BJ (cell line): Measurements from ENCODE around the gene TOMM7. TPM values are rescaled to one million over a fixed set of nuclear protein-coding genes. Genes with fewer than 3 reads are reported as not detected.

ENCODE experiments used
- CTCF ChIA-PET: fragments of 350-600 bp; formaldehyde crosslinking; extraction: SDS; loops from one replicate; lab custom pipeline; 2021; ENCODE audit warnings: antibody characterized with exemption, inconsistent platforms; lab: Yijun Ruan, JAX
- POLR2A ChIA-PET: fragments of 300-600 bp; sonication (Branson Sonifier 250); formaldehyde crosslinking; extraction: SDS; loops from one replicate; lab custom pipeline; 2021; ENCODE audit warnings: antibody characterized with exemption; lab: Charles Lee
- DNase-seq: peaks from one replicate; pipeline ENCODE4 v3.0.0-alpha.2; 2011; ENCODE audit warnings: low read depth
- H3K27me3 ChIP-seq: 2 replicates; pipeline ENCODE4 v1.6.0; 2011; ENCODE audit warnings: low read length; ENCODE audit not compliant: control insufficient read depth, insufficient read depth
- H3K36me3 ChIP-seq: 2 replicates; pipeline ENCODE4 v1.5.1; 2011; ENCODE audit warnings: low read length; ENCODE audit not compliant: control insufficient read depth, insufficient read depth
- H3K4me3 ChIP-seq: 2 replicates; pipeline ENCODE4 v1.5.1; 2011; ENCODE audit warnings: low read depth, mild to moderate bottlenecking, control low read depth, low read length
- polyA plus RNA-seq: library from polyadenylated mRNA; depleted of rRNA; stranded (reverse); fragments of >200 nt; gene quantifications from 2 replicates; pipeline ENCODE4 v1.2.3, GENCODE V29; 2011
- TF ChIP-seq, protein P1 (sequence below): IDR thresholded peaks from 2 replicates; pipeline ENCODE4 v1.5.1; 2011; ENCODE audit warnings: low read depth, mild to moderate bottlenecking, control low read depth, inconsistent platforms, low read length, moderate library complexity; ENCODE audit not compliant: insufficient read depth

TOMM7 gene
- polyA plus RNA-seq, 1 experiment = 346 TPM

DNA sequence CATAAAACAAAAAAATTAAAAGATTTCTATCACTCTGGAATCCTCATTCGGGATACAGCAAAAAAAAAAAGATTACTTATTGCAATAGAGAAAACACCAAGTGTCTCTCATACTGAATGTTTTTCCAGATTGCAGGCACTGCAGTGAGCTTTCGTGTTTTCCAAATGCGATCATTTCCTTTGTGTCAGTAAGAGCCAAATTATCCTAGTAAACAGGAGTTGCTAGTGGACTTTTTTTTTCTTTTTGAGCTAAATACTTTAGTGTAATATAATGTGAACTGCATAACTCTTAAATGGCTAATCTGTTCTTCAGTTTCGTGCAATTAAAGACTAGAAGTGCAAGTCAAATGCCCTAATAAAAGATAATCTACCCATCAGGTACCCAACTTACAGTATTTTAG lies 44.4 kb upstream of the TOMM7 start:
- DNase-seq = no peak
- POLR2A ChIA-PET = no interaction called here
- H3K27me3 ChIP-seq = no peaks in the 10 kb centered on the region
- no peak overlapping the region for H3K4me3 ChIP-seq
- CTCF ChIA-PET = interaction anchor here (0.5 to 1.5 kb wide), 4 partner anchors 8 to 188 kb away, joined by 3 to 4 read pairs (median 3); no protein-coding TSS in a partner anchor
- no peaks in the 10 kb centered on the region for H3K36me3 ChIP-seq
- TF ChIP-seq, protein P1, sequence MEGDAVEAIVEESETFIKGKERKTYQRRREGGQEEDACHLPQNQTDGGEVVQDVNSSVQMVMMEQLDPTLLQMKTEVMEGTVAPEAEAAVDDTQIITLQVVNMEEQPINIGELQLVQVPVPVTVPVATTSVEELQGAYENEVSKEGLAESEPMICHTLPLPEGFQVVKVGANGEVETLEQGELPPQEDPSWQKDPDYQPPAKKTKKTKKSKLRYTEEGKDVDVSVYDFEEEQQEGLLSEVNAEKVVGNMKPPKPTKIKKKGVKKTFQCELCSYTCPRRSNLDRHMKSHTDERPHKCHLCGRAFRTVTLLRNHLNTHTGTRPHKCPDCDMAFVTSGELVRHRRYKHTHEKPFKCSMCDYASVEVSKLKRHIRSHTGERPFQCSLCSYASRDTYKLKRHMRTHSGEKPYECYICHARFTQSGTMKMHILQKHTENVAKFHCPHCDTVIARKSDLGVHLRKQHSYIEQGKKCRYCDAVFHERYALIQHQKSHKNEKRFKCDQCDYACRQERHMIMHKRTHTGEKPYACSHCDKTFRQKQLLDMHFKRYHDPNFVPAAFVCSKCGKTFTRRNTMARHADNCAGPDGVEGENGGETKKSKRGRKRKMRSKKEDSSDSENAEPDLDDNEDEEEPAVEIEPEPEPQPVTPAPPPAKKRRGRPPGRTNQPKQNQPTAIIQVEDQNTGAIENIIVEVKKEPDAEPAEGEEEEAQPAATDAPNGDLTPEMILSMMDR = no peak

DNA sequence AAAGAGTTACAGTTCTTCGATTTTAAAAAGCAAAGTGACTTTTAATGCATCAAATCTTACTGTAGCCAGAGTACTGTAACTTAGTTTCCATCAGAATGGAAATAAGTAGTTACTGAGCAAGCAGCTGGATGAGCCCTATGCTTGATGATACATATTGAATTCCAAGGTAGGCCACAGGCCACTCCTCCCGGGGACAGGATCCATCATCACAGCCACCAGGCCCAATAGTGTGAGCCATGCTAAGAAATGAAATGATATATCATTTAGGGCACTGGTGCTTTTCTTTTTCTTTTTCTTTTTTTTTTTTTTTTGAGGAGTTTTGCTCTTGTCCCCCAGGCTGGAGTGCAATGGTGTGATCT lies 42.9 kb upstream of the TOMM7 start:
- TF ChIP-seq, protein P1 = no peak
- H3K27me3 ChIP-seq = no peaks in the 10 kb centered on the region
- no peak overlapping the region for H3K4me3 ChIP-seq
- no peak for DNase-seq
- no peaks in the 10 kb centered on the region for H3K36me3 ChIP-seq
- ChIA-PET POLR2A (interaction anchor here (0.6 kb wide), 1 partner anchor 115 kb away, joined by 8 read pairs; no protein-coding TSS in a partner anchor), CTCF (interaction anchor here (1.4 to 1.5 kb wide), 2 partner anchors 83 to 190 kb away, joined by 4 to 5 read pairs; no protein-coding TSS in a partner anchor)

DNA sequence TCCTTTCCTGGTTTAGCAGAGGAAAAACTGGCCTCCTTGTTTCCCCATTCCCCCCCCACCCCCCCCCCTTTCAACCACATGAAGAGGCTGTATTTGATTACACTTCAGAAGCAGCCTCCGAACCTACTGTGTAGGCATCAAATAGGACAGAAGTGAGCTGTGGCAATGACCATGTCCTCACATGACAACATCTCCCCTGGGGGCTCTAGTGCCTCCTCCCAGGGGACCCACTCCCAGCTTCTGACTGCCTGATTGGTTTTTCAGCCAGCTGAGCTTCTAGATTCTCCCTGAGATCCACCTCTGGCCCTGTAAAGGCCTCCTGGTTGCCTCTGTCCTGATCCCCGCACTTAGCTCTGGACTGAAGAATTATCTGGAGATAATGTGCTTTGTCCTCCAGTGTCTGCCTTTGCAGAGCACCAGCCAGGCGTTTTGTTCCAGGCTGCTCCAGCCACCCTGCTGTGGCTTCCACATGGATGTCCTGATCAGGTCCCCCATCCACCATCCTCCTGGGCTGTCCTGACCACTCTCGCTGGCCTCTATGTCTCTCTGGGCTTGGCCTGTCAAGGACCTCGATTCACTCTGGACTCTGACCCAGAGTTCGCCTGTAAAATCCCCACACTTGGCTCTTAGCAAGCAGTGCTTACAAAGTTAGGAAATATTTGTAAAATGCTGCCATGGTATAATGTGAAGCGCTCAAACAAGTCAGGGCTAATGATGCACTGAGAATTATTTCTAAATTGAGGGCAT lies 42.4 kb upstream of the TOMM7 start:
- ChIA-PET CTCF (interaction anchor here (0.6 to 1.4 kb wide), 2 partner anchors 190 to 209 kb away, joined by 3 to 5 read pairs; no protein-coding TSS in a partner anchor), POLR2A (interaction anchor here (0.6 kb wide), 1 partner anchor 116 kb away, joined by 8 read pairs; no protein-coding TSS in a partner anchor)
- no peak for DNase-seq
- TF ChIP-seq, protein P1 = no peak
- no peaks in the 10 kb centered on the region for H3K27me3 ChIP-seq
- H3K36me3 ChIP-seq = no peaks in the 10 kb centered on the region
- H3K4me3 ChIP-seq = no peak overlapping the region

DNA sequence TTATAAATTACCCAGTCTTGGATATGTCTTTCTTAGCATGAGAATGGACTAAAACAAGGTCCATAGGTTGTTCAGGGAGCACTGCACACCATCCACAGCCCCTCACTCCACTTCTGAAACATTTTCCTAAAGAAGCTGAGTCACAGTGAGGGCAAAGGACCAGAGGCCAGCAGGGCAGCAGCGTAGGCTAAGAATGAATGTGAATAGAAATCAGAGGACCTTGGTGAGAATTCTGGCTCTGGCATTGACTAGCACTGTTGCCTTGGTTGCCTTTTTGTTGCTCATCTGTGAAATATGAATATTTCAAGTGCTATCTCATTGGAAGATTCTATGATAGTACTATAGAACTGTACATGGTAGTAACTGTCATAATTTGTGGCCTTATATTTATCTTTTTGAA lies 41.7 kb upstream of the TOMM7 start:
- Histone ChIP-seq H3K27me3 (no peaks in the 10 kb centered on the region), H3K4me3 (no peak overlapping the region), H3K36me3 (no peaks in the 10 kb centered on the region)
- ChIA-PET CTCF (interaction anchor here (0.6 to 1.4 kb wide), 2 partner anchors 191 to 209 kb away, joined by 3 to 5 read pairs; no protein-coding TSS in a partner anchor), POLR2A (no interaction called here)
- TF ChIP-seq, protein P1 = no peak
- DNase-seq = no peak

GRCh38 chr7:22863156-22863899 lies 40.7 kb upstream of the TOMM7 start:
- Histone ChIP-seq H3K4me3 (no peak overlapping the region), H3K27me3 (no peaks in the 10 kb centered on the region), H3K36me3 (no peaks in the 10 kb centered on the region)
- TF ChIP-seq, protein P1 = no peak
- ChIA-PET CTCF (no interaction called here), POLR2A (interaction anchor here (0.6 kb wide), 1 partner anchor 186 kb away, joined by 4 read pairs; no protein-coding TSS in a partner anchor)
- DNase-seq = no peak
